HEK293 (cell line): ENCODE data around the gene PLAGL2.
A peak's percentile ranks its signal among the peaks of the same experiment; 100 is the strongest.

Experiments used
- CTCF ChIA-PET: fragments of 350-600 bp; formaldehyde crosslinking; extraction: SDS; loops from one replicate; lab custom pipeline; 2021; ENCODE audit warnings: antibody characterized with exemption; lab: Yijun Ruan, JAX
- POLR2A ChIA-PET: fragments of 300-600 bp; formaldehyde crosslinking; extraction: SDS; loops from one replicate; lab custom pipeline; 2020; ENCODE audit warnings: antibody characterized with exemption, inconsistent platforms; lab: Yijun Ruan, JAX
- H3K27ac ChIP-seq: fragments of 200-500 bp; sonication (Bioruptor generic); 2 replicates; pipeline ENCODE4 v1.5.1; 2014; ENCODE audit warnings: low read depth, low read length, control low read depth, inconsistent platforms; ENCODE audit errors: extremely low read depth
- H3K36me3 ChIP-seq, 2 experiments: fragments of 200-500 bp in 1 of 2; sonication (Bioruptor generic) in 1 of 2; 1 replicate in 1 of 2; 2 replicates in 1 of 2; pipeline ENCODE4 v1.5.1; 2014 to 2017; ENCODE audit warnings: inconsistent platforms in 2 of 2, low read length in 2 of 2; ENCODE audit not compliant: control insufficient read depth in 2 of 2, insufficient read depth in 1 of 2
- H3K4me1 ChIP-seq: fragments of 200-500 bp; sonication (Bioruptor generic); 2 replicates; pipeline ENCODE4 v1.5.1; 2014; ENCODE audit warnings: mild to moderate bottlenecking, low read length, inconsistent platforms; ENCODE audit not compliant: control insufficient read depth, insufficient read depth
- H3K4me3 ChIP-seq: 2 replicates; pipeline ENCODE4 v1.5.1; 2011; ENCODE audit warnings: low read depth, mild to moderate bottlenecking, control low read depth, low read length, moderate library complexity
- H3K9me3 ChIP-seq: fragments of 200-500 bp; sonication (Bioruptor generic); 2 replicates; pipeline ENCODE4 v1.5.1; 2014; ENCODE audit warnings: low read depth, low read length, inconsistent platforms; ENCODE audit not compliant: control insufficient read depth, insufficient read depth
- KLF17 ChIP-seq: fragments of 450-650 bp; formaldehyde crosslinking; IDR thresholded peaks from 2 replicates; pipeline ENCODE4 v1.5.1; 2016; ENCODE audit warnings: missing biosample characterization, missing genetic modification characterization
- KLF8 ChIP-seq: fragments of 450-650 bp; formaldehyde crosslinking; IDR thresholded peaks from 2 replicates; pipeline ENCODE4 v1.5.1; 2016; ENCODE audit warnings: missing biosample characterization, missing genetic modification characterization
- OSR2 ChIP-seq: fragments of 450-650 bp; formaldehyde crosslinking; IDR thresholded peaks from 2 replicates; pipeline ENCODE4 v1.5.1; 2016; ENCODE audit warnings: missing biosample characterization, missing genetic modification characterization
- PRDM10 ChIP-seq: fragments of 450-650 bp; formaldehyde crosslinking; IDR thresholded peaks from 2 replicates; pipeline ENCODE4 v1.5.1; 2016; ENCODE audit warnings: missing biosample characterization, missing genetic modification characterization
- SP7 ChIP-seq: fragments of 450-650 bp; formaldehyde crosslinking; IDR thresholded peaks from 2 replicates; pipeline ENCODE4 v1.5.1; 2016; ENCODE audit warnings: missing biosample characterization, missing genetic modification characterization
- ZBTB10 ChIP-seq: fragments of 450-650 bp; formaldehyde crosslinking; IDR thresholded peaks from 2 replicates; pipeline ENCODE4 v1.5.1; 2016; ENCODE audit warnings: missing biosample characterization, missing genetic modification characterization
- ZBTB17 ChIP-seq: fragments of 450-650 bp; formaldehyde crosslinking; IDR thresholded peaks from 2 replicates; pipeline ENCODE4 v1.5.1; 2016; ENCODE audit warnings: missing biosample characterization, missing genetic modification characterization
- ZBTB48 ChIP-seq: fragments of 450-650 bp; formaldehyde crosslinking; IDR thresholded peaks from 2 replicates; pipeline ENCODE4 v1.5.1; 2016; ENCODE audit warnings: missing biosample characterization, missing genetic modification characterization
- ZFHX2 ChIP-seq: fragments of 450-650 bp; formaldehyde crosslinking; conservative IDR thresholded peaks from 2 replicates; pipeline ENCODE4 v1.5.1; 2016; ENCODE audit warnings: missing biosample characterization, missing genetic modification characterization
- ZNF223 ChIP-seq: fragments of 450-650 bp; formaldehyde crosslinking; IDR thresholded peaks from 2 replicates; pipeline ENCODE4 v1.5.1; 2016; ENCODE audit warnings: missing biosample characterization, missing genetic modification characterization
- ZNF324 ChIP-seq: fragments of 450-650 bp; formaldehyde crosslinking; IDR thresholded peaks from 2 replicates; pipeline ENCODE4 v1.5.1; 2016; ENCODE audit warnings: missing biosample characterization, missing genetic modification characterization
- ZNF335 ChIP-seq: fragments of 450-650 bp; formaldehyde crosslinking; conservative IDR thresholded peaks from 2 replicates; pipeline ENCODE4 v1.5.1; 2016; ENCODE audit warnings: missing biosample characterization, missing genetic modification characterization
- ZNF391 ChIP-seq: fragments of 450-650 bp; formaldehyde crosslinking; IDR thresholded peaks from 2 replicates; pipeline ENCODE4 v1.5.1; 2016; ENCODE audit warnings: low read depth, missing biosample characterization, missing genetic modification characterization, borderline replicate concordance
- ZNF488 ChIP-seq: fragments of 450-650 bp; formaldehyde crosslinking; IDR thresholded peaks from 2 replicates; pipeline ENCODE4 v1.5.1; 2016; ENCODE audit warnings: missing biosample characterization, missing genetic modification characterization
- ZNF571 ChIP-seq: fragments of 450-650 bp; formaldehyde crosslinking; IDR thresholded peaks from 2 replicates; pipeline ENCODE4 v1.5.0; 2017; ENCODE audit warnings: missing biosample characterization, missing genetic modification characterization
- ZNF600 ChIP-seq: fragments of 450-650 bp; formaldehyde crosslinking; IDR thresholded peaks from 2 replicates; pipeline ENCODE4 v1.5.1; 2016; ENCODE audit warnings: missing biosample characterization, missing genetic modification characterization
- ZNF660 ChIP-seq: fragments of 450-650 bp; IDR thresholded peaks from 2 replicates; pipeline ENCODE4 v1.5.1; 2018; ENCODE audit warnings: missing biosample characterization, mild to moderate bottlenecking, missing genetic modification characterization

The PLAGL2 gene

GRCh38 chr20:32191873-32192272 is 15.7 kb downstream of the PLAGL2 start:
- no peaks in the 10 kb centered on the region for H3K9me3 ChIP-seq
- peaks cover 0 to 62% of the 10 kb centered on the region in 2 experiments; a peak in 1 of 3 replicates for H3K36me3 ChIP-seq
- POLR2A ChIA-PET = no interaction called here
- no peak overlapping the region for H3K27ac ChIP-seq
- H3K4me3 ChIP-seq = no peak overlapping the region
- no peak for TF ChIP-seq ZNF391 (tag by site-specific recombination)
- TF ChIP-seq ZFHX2 (tag by site-specific recombination) = peak; percentile 37; the same call in 1 of the 2 replicates
- peak; percentile 42; the same call in 1 of the 2 replicates for TF ChIP-seq ZNF600
- TF ChIP-seq OSR2 (tag by site-specific recombination) = no peak
- no peaks in the 10 kb centered on the region for H3K4me1 ChIP-seq
- CTCF ChIA-PET = no interaction called here

- CTCF ChIA-PET = no interaction called here
- POLR2A ChIA-PET = no interaction called here
Measured at GRCh38 chr20:32191422-32191821, 16.1 kb downstream of the PLAGL2 start.

GRCh38 chr20:32190616-32191415 is 16.7 kb downstream of the PLAGL2 start:
- TF ChIP-seq ZNF335 (tag by site-specific recombination) (peak; percentile 66), ZBTB17 (tag by site-specific recombination) (peak; percentile 68; the same call in 1 of the 2 replicates), ZNF571 (tag by site-specific recombination) (no peak), PRDM10 (peak; percentile 56), ZNF223 (tag by site-specific recombination) (no peak), SP7 (peak; percentile 29; the same call in 1 of the 2 replicates), KLF17 (tag by site-specific recombination) (0 out of 2 replicates have a peak, but pooled peaks have one; percentile 40), ZBTB10 (tag by site-specific recombination) (no peak), KLF8 (0 out of 2 replicates have a peak, but pooled peaks have one; percentile 20), ZNF660 (tag by site-specific recombination) (no peak), ZBTB48 (peak; percentile 75; the same call in 1 of the 2 replicates)
- H3K27ac ChIP-seq = no peak overlapping the region; the same call in 1 of the 2 replicates
- ChIA-PET CTCF (no interaction called here), POLR2A (no interaction called here)
- peaks cover 0 to 52% of the 10 kb centered on the region in 2 experiments; a peak in 1 of 3 replicates for H3K36me3 ChIP-seq
- H3K4me1 ChIP-seq = no peaks in the 10 kb centered on the region
- H3K9me3 ChIP-seq = no peaks in the 10 kb centered on the region
- H3K4me3 ChIP-seq = no peak overlapping the region

More at GRCh38 chr20:32191422-32191821, 16.1 kb downstream of the PLAGL2 start:
- no peaks in the 10 kb centered on the region for H3K9me3 ChIP-seq
- H3K36me3 ChIP-seq = peaks cover 0 to 58% of the 10 kb centered on the region in 2 experiments; a peak in 1 of 3 replicates
- H3K4me3 ChIP-seq = no peak overlapping the region
- no peaks in the 10 kb centered on the region for H3K4me1 ChIP-seq
- H3K27ac ChIP-seq = no peak overlapping the region
- no peak for TF ChIP-seq ZNF488 (tag by site-specific recombination)
- no peak for TF ChIP-seq ZNF324 (tag by site-specific recombination)
